HG03025 (cell line): Measurements from ENCODE around the gene LARGE1.
"Not testable (repeated sequence)": the region's sequence is repeated elsewhere in the genome, so short reads cannot be mapped to it uniquely, and the experiment has no call there.

Experiments used
- ATAC-seq: cut with Tn5 transposase; IDR thresholded peaks from one replicate; pipeline ENCODE4 v1.9.1; 2021; ENCODE audit warnings: mild to moderate bottlenecking, moderate library complexity; ENCODE audit not compliant: unreplicated experiment, low FRiP score

The LARGE1 gene

GRCh38 chr22:33467080-33467479 lies 453.2 kb downstream of the LARGE1 start:
- no peak for ATAC-seq

- no peak for ATAC-seq
Observed at GRCh38 chr22:33465554-33465953, 454.7 kb downstream of the LARGE1 start.

GRCh38 chr22:33464698-33465097 lies 455.6 kb downstream of the LARGE1 start:
- ATAC-seq = no peak

- no peak for ATAC-seq
Observed at GRCh38 chr22:33461698-33462434, 458.4 kb downstream of the LARGE1 start.

GRCh38 chr22:33461245-33461644 lies 459.0 kb downstream of the LARGE1 start:
- ATAC-seq = not testable (repeated sequence)

GRCh38 chr22:33459137-33459536 lies 461.1 kb downstream of the LARGE1 start:
- no peak for ATAC-seq

GRCh38 chr22:33456511-33456910 lies 463.8 kb downstream of the LARGE1 start:
- ATAC-seq = no peak

- no peak for ATAC-seq
Observed at GRCh38 chr22:33455036-33455435, 465.2 kb downstream of the LARGE1 start.

- no peak for ATAC-seq
Observed at GRCh38 chr22:33451866-33452469, 468.3 kb downstream of the LARGE1 start.

- ATAC-seq = no peak
Observed at GRCh38 chr22:33450756-33451155, 469.5 kb downstream of the LARGE1 start.

GRCh38 chr22:33447733-33448132 lies 472.5 kb downstream of the LARGE1 start:
- ATAC-seq = no peak

GRCh38 chr22:33443683-33444082 lies 476.6 kb downstream of the LARGE1 start:
- ATAC-seq = no peak

GRCh38 chr22:33440756-33441155 lies 479.5 kb downstream of the LARGE1 start:
- no peak for ATAC-seq

GRCh38 chr22:33438273-33438672 lies 482.0 kb downstream of the LARGE1 start:
- no peak for ATAC-seq

- ATAC-seq = no peak
Observed at GRCh38 chr22:33431300-33431699, 489.0 kb downstream of the LARGE1 start.

- ATAC-seq = no peak
Observed at GRCh38 chr22:33429281-33429680, 491.0 kb downstream of the LARGE1 start.

- no peak for ATAC-seq
Observed at GRCh38 chr22:33427461-33427860, 492.8 kb downstream of the LARGE1 start.

- no peak for ATAC-seq
Observed at GRCh38 chr22:33426451-33426850, 493.8 kb downstream of the LARGE1 start.

- ATAC-seq = no peak
Observed at GRCh38 chr22:33421859-33422258, 498.4 kb downstream of the LARGE1 start.

- ATAC-seq = no peak
Observed at GRCh38 chr22:33418484-33418883, 501.8 kb downstream of the LARGE1 start.

GRCh38 chr22:33415401-33415800 lies 504.9 kb downstream of the LARGE1 start:
- no peak for ATAC-seq

- ATAC-seq = no peak
Observed at GRCh38 chr22:33409079-33409478, 511.2 kb downstream of the LARGE1 start.
